Measurements from ENCODE around the gene TRMT5.

Gene TRMT5, protein sequence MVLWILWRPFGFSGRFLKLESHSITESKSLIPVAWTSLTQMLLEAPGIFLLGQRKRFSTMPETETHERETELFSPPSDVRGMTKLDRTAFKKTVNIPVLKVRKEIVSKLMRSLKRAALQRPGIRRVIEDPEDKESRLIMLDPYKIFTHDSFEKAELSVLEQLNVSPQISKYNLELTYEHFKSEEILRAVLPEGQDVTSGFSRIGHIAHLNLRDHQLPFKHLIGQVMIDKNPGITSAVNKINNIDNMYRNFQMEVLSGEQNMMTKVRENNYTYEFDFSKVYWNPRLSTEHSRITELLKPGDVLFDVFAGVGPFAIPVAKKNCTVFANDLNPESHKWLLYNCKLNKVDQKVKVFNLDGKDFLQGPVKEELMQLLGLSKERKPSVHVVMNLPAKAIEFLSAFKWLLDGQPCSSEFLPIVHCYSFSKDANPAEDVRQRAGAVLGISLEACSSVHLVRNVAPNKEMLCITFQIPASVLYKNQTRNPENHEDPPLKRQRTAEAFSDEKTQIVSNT

DNA sequence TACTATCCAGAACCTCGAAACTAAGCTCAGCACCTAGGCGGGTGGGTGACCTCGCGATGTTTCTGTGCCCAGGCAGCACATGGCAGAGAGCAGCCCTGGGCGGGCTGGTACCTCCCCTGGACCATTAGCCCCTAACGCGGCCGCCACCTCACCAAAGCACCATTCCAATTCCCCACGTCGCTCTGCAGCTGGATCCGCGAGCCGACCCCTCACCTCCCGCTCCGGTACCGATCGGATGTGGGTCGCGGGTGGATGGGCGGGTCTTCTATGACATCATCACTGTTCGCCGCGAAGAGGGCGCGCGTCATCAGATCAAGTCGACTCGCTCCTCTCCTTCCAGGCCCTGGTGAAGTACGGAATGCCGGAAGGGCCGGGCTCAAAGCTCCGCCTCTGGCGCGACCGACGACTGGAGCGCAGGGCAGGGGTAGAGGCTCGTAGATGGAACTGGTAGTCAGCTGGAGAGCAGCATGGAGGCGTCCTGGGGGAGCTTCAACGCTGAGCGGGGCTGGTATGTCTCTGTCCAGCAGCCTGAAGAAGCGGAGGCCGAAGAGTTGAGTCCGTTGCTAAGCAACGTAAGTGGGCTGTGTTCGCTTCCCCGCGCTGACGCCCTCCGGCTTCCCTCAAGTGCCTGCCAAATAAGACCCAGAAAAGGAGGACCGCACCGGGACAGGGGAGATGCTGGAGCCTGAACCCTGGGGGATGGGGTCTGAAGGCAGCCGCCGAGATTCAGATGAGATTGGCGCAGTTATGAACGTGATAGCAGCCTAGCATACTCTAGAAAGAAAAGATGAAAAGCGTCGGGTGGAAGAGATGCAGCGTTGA, at the start of gene TRMT5, which contains the start of gene SLC38A6:
Gene TRMT5 (minus strand): TSS at position 269 of the 822 bp plus-strand sequence. CDS start 106 bp downstream, at position 163.
Gene SLC38A6 (plus strand): TSS at position 435 of the 822 bp plus-strand sequence. CDS start 33 bp downstream, at position 468.
- peak; percentile 98 for DNase-seq (ENCODE audit: low read depth, low spot score)

DNA sequence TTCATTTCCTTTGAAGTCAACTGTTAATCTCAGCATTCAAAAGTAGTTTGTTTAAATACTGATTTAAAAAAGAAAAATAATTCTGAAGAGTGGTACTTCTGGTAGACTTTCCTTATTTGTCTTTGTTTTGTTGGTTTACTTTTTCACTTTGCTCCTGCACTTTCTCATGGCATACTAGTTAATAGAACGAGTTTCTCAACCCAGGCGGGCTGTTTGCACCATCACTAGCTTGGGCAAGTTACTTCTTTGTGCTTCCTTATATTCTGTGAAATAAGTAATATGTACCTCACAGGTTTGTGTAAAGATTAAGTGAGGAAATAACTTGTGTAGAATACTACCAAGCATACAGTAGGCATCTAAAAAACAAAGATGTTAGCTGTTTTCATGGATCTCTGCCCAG, 45.6 kb upstream of the TRMT5 start:
- DNase-seq (ENCODE audit: low read depth, low spot score), result no peak

DNA sequence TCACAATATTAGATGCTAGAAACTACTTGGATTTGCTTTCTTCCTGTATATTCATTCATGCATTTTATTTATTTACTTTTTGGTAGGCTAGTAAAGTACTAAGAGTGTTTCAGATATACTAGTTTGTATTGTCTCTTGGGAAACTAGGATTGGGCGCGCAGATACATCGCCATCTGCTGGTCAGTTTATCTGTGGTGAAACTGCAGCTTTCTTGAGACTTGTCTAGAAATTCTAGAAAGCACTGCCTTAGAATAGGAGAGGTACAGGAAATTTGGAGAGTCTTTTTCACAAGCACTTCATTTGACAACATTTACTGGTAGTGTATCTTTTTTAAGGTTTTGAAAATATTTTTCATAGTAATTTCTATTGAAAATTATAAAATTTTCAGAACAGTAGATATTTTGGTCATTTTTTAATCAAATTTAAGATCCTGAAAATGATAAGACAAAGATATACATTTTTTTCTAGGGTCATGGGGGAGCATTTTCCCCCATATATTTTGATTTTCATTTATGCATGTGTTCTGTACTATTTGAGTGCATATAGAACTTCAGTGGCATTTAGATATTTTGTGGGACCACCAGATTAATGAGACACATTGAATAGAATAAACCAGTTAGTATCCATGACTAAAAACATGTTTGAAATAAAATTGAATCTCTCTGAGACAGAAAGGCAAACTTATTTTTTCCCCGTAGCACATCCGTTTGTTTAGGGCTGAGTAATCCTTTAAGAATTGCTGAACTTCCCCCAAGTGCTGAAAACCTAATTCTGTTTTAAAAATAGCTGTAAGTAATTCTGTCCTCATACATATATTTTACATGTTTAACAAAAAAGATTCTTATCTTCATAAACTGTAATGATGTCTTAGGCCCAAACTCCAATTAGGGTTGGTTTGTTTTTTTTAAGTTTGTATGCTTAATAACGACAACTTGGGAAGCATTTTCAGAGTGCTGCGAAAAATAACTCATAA, 44.7 kb upstream of the TRMT5 start:
- peak; percentile 81 for DNase-seq (ENCODE audit: low read depth, low spot score)

DNA sequence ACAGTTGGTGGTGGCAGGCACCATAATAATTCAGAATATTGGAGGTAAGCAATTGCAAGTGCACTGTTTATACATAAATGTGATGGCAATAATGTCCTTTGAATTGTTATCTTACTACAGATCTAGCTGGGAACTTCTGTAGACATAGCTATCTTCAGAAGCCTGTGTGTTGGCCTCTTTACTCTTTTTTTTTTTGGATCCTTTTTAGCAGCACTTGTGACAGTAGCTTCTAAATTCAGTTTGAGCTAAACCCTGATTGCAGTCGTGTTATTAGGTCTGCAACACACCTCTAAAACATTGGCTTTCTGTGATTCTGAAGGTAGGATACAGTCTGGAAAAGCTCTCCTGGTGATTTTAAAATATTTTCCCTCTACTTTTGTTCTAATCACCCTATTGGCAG, 38.7 kb upstream of the TRMT5 start:
- no peak for DNase-seq (ENCODE audit: low read depth, low spot score)

DNA sequence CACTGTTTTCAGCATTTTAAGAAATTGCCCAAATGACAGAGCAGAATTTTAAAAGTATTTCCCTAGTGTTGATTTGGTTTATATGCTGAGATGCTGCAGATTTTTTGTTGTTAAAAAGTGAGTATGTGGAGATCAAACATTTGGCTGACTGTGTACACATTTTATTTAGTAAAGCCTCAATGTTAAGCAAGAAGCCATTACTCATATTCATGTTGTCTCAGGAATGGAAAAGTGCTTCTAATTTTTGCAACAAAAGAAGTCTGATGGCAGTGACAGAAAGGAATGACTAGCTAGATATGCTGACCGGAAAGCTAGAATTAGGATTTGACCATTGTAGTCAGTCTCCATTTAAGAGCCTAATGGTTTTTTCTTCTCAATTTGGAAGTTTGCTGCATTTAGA, 22.7 kb upstream of the TRMT5 start:
- peak; percentile 17 for DNase-seq (ENCODE audit: low read depth, low spot score)

DNA sequence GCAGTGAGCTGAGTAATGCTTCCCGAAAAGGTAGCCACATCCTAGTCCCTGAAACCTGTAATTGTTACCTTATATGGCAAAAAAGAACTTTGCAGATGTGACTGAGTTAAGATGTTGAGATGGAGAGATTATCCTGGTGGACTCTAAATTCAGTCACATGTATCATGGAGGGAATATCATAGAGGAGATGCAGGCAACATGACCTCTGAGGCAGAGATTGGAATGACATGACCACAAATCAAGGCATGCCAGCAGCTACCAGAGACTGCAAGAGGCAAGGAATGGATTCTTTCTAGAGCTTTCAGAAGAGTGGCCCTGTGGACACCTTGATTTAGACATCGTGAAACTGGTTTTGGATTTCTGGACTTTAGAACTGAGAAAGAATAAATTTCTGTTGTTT, 18.7 kb upstream of the TRMT5 start:
- DNase-seq (ENCODE audit: low read depth, low spot score), result no peak

DNA sequence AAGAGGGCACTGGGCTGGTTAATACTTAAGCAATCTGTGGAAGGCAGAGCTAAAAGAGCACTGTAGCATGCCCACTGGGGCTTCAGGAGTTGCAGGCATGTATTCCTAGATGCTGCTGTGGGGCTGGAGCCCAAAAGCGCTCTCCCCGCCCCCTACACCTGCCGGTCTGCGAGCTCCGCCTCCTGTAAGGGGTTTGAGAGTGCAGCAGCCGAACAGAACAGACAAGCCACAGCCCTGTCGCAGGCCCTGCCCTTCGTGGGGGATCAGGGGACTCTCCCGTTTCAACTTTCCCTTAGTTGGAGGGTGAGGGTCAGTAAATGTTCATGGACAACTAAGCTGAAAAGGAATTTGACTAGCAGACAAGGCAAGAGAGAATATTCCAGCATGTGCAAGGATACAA, 17.7 kb upstream of the TRMT5 start:
- DNase-seq (ENCODE audit: low read depth, low spot score), result no peak

DNA sequence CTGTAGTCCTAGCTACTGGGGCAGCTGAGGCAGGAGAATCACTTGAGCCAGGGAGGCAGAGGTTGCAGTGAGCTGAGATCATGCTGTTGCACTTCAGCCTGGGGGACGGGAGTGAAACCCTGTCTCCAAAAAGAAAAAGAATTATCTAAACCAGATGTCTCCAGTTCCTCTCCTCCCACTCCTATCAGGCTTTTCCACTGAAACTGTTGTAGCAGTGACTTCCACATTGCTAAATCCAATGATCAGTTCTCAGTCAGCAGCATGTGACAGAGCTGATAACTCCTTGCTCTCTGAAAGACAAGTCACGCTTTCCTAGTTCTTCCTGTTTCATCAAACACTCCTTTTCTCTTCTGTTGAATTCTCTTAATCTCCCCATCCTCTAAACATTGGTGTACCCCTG, 8.7 kb upstream of the TRMT5 start:
- DNase-seq (ENCODE audit: low read depth, low spot score), result no peak

DNA sequence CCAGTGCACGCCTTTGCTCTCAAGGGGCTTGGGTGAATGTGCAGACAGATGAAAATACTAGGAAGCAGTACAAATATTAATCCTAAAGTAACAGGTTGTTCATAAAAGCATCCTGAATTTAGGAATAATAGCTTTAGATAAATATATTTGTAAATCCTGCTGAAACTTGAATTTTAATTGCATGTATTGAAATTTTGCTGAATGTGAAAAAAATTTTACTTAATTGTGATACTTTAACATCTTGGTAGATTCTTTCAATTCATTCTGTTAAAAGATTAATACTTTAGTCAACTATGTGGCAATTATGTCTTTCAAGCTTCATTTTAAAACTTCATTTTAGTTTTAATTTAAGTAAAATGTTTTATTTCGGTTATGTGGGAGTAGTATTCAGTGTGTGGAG, 5.6 kb upstream of the TRMT5 start:
- DNase-seq (ENCODE audit: low read depth, low spot score), result no peak

DNA sequence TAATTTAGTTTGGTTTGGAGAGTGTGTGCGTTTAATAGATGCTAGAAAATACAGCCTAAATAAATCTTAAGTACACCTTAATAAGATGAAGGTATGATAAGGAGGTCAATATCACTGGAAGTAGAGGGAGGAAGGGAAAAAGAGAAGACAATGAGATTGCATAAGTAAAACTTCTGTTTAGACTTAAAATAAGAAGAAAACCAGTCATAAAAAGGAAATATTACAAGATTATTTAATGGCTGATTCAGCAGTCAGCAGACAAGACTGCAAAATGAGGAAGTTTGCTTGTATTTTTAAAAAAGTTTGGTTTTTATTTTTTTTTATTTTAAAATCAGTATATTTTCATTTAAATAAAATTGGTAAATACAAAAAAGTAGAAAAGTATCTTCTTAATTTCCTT, 3.3 kb upstream of the TRMT5 start:
- DNase-seq (ENCODE audit: low read depth, low spot score), result no peak

DNA sequence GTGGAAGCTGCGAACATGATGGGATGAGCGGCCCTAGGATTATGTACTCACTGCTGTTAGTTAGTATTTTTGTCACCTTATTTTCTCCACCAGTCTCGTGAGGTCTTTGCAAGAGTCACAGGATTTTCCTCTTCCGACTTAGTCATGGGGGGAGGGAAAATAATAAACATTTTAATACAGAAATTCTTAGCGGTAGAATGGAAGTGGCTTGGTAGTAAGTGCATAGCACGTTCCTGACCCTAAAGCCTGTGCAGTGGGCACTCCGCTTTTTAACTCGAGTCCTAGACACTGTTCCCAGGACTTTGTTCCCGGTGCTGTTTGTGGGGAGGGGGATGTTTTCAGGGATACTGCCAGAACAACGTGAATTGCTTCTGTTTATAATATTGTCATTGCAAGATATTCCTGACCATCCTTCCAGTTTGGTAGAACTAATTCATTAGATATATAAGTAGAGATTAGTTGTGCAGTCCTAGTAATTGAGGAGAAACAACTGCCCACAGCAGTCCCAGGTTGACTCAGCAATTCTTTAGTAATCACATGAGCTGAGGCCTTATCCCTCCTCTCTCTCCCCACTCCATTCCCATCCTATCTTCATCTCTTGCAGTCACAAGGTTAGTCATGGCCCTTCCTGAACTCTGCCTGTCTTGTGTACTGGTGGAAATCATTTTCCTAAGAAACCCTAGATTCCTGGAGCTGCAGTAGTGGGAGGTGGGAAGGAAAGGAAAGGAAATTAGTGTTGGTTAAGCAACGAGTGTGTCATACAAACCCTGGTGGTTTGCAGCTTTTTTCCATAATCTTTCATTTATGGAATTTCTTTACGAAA, 965 bp upstream of the TRMT5 start:
- peak; percentile 58 for DNase-seq (ENCODE audit: low read depth, low spot score)

DNA sequence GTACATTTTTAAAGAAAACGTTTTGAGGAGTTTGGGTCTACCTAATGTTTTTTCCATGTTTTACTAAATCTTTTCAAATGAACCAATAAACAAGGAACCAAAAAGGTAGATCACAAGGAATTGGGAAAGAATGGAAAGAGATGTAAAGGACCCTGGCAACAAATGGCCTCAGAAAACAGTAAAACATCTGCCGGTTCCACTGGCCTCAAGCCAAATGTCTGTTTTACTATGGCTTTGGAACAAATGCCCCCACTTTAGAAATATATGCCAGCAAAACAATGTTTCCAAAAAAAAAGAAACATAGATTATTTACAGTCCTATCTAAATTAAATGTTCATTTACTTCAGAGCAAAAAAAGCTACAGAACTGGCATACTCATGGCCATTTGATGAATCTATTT, 3.0 kb downstream of the TRMT5 start:
- DNase-seq (ENCODE audit: low read depth, low spot score), result no peak

DNA sequence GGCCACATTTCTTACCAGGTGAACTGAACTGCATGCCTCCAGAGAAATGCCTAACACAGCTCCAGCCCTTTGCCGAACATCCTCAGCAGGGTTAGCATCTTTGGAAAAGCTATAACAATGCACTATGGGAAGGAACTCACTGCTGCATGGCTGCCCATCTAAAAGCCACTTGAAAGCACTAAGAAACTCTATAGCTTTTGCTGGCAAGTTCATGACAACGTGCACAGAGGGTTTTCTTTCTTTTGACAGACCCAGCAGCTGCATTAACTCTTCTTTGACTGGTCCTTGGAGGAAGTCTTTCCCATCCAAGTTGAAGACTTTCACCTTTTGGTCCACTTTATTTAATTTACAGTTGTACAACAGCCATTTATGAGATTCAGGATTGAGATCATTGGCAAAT, 5.3 kb downstream of the TRMT5 start:
- no peak for DNase-seq (ENCODE audit: low read depth, low spot score)

DNA sequence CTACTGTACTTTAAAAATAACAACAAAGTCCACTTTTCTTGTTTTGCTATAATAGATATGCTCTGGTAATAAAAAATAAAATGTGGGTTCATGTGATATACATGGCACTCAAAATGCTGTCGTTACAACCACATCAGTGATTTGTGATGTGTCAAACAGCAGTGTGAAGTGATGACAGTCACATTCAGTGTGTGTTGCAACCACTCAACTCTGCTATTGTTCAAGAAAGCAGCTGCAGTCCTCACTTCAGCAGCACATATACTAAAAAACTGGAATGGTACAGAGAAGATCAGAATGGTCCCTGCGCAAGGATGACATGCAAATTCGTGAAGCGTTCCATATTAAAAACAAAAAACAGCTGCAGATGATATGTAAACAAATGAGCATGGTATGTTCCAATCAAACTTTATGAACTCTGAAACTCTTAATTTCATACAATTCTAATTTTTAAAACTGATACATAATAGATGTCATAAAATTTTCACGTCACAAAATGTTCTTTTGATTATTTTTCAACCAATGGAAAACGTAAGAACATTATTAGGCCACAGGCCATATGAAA, 6.7 kb downstream of the TRMT5 start:
- no peak for DNase-seq (ENCODE audit: low read depth, low spot score)

DNA sequence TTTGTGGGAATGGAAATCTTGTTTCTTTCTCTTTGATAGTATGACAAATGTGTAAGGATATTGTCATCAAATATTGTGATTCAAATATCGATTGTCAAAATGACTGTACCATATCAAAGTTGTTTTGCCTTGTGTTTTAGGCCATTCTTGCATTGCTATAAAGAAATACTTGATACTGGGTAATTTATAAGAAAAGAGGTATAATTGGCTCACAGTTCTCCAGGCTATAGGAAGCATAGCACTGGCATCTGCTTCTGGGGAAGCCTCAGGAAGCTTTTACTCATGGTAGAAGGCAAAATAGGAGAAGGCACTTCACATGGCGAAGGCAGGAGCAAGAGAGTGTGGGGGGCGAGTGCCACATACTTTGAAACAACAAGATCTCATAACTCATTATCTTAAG, 7.8 kb downstream of the TRMT5 start:
- DNase-seq (ENCODE audit: low read depth, low spot score), result no peak

DNA sequence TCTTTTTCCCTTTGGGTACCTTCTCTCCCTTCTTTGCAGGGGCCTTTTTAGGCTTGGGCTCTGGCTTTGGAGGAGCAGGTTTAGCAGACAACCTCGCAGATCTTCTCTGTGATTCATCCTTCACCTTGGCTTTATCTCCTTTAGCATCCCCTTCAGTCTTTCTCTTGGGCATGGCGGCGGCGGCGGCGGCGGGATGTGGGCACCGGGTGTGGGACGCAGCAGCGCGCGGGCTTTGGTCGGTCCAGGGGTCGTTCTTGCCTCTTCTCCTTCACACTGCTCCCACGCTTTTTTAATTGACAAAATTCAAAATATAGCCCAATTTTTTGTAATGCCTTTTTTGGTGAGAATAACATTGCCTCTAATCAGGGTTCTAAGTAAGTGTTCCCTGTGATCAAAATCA, 8.6 kb downstream of the TRMT5 start:
- DNase-seq (ENCODE audit: low read depth, low spot score), result no peak

DNA sequence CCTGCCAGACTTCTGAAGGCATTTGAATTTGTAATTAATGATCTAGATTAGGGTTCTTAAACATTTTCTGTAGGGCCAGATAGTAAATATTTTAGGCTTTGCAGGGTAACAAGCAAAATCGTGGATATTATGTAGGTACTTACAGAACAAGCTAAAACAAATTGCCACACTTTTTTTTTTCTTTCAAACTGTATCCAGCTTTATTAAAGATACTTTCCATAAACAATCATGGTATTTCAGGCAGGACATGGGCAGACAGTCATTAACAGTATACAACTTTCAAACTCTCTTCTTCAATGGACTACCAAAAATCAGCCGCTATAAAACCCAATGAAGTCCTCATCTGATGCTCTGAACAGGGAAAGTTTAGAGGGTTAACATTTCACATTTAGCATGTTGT, 9.6 kb downstream of the TRMT5 start:
- no peak for DNase-seq (ENCODE audit: low read depth, low spot score)

DNA sequence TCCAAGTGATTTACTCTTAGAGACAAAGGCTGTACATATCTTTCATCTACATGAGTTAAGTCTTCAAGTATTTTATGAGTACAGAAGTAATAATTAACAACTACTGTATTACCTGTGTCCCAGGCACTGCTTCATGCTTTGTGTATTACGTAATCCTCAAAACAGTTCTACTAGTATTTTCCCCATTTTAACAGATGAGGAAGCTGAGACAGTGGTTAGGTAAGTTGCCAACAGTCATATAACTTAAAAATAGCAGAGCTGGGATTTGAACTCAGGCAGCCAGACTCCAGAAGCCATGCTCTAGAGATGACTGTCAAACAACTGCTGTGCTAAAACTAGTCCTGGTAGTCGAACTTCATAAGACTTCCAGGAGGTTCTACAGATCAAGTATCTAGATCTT, 10.7 kb downstream of the TRMT5 start:
- DNase-seq (ENCODE audit: low read depth, low spot score), result no peak

DNA sequence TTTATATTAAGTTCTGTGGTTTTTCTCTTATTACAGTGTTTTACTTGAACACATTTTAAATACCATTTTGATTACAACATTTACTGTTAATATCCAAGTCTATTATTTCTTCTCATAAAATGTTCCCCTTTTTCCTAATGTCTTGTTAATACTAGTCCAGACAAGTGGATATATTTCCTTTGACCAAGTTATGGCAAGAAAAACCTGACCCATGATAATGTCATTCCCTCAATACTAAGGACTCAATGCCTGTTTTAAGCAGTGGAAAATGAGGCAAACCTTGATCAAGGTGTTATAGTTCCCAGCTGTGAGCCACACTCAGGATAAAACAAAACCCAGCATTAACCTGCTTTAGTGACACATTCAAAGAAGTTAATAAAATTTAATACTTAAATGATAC, 12.2 kb downstream of the TRMT5 start:
- DNase-seq (ENCODE audit: low read depth, low spot score), result no peak

DNA sequence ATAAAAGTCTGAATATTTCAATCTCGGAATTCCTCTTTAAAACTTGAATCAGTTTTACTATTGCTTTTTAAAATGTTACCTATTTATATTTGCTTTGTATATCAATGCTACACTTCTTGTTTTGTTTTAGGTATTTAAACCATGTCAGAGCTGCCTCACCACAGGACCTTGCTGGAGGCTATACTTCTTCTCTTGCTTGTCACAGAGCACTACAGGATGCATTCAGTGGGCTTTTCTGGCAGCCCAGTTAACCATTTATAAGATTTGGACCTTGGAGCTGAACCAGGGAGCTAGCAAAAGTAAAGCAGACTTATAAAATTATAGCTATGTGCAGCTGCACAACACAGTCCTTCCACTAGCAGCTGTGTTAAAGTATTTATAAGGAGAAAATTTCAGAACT, 12.8 kb downstream of the TRMT5 start:
- DNase-seq (ENCODE audit: low read depth, low spot score), result no peak
